HEK293 (cell line): ENCODE data around the gene FRMPD2.
"Not testable (repeated sequence)": the region's sequence is repeated elsewhere in the genome, so short reads cannot be mapped to it uniquely, and the experiment has no call there.

Experiments
- CTCF ChIA-PET: fragments of 350-600 bp; formaldehyde crosslinking; extraction: SDS; loops from one replicate; lab custom pipeline; 2021; ENCODE audit warnings: antibody characterized with exemption; lab: Yijun Ruan, JAX
- POLR2A ChIA-PET: fragments of 300-600 bp; formaldehyde crosslinking; extraction: SDS; loops from one replicate; lab custom pipeline; 2020; ENCODE audit warnings: antibody characterized with exemption, inconsistent platforms; lab: Yijun Ruan, JAX
- H3K27ac ChIP-seq: fragments of 200-500 bp; sonication (Bioruptor generic); 2 replicates; pipeline ENCODE4 v1.5.1; 2014; ENCODE audit warnings: low read depth, low read length, control low read depth, inconsistent platforms; ENCODE audit errors: extremely low read depth
- H3K36me3 ChIP-seq, 2 experiments: fragments of 200-500 bp in 1 of 2; sonication (Bioruptor generic) in 1 of 2; 1 replicate in 1 of 2; 2 replicates in 1 of 2; pipeline ENCODE4 v1.5.1; 2014 to 2017; ENCODE audit warnings: inconsistent platforms in 2 of 2, low read length in 2 of 2; ENCODE audit not compliant: control insufficient read depth in 2 of 2, insufficient read depth in 1 of 2
- H3K4me1 ChIP-seq: fragments of 200-500 bp; sonication (Bioruptor generic); 2 replicates; pipeline ENCODE4 v1.5.1; 2014; ENCODE audit warnings: mild to moderate bottlenecking, low read length, inconsistent platforms; ENCODE audit not compliant: control insufficient read depth, insufficient read depth
- H3K4me3 ChIP-seq: 2 replicates; pipeline ENCODE4 v1.5.1; 2011; ENCODE audit warnings: low read depth, mild to moderate bottlenecking, control low read depth, low read length, moderate library complexity
- H3K9me3 ChIP-seq: fragments of 200-500 bp; sonication (Bioruptor generic); 2 replicates; pipeline ENCODE4 v1.5.1; 2014; ENCODE audit warnings: low read depth, low read length, inconsistent platforms; ENCODE audit not compliant: control insufficient read depth, insufficient read depth
- EGR2 ChIP-seq: fragments of 450-650 bp; formaldehyde crosslinking; IDR thresholded peaks from 2 replicates; pipeline ENCODE4 v1.5.1; 2016; ENCODE audit warnings: low read depth, missing biosample characterization, missing genetic modification characterization
- MYNN ChIP-seq: fragments of 450-650 bp; formaldehyde crosslinking; IDR thresholded peaks from 2 replicates; pipeline ENCODE4 v1.5.1; 2016; ENCODE audit warnings: missing biosample characterization, missing genetic modification characterization, borderline replicate concordance
- SCRT1 ChIP-seq: fragments of 450-650 bp; formaldehyde crosslinking; IDR thresholded peaks from 2 replicates; pipeline ENCODE4 v1.5.1; 2016; ENCODE audit warnings: missing biosample characterization, missing genetic modification characterization, borderline replicate concordance
- WT1 ChIP-seq: fragments of 450-650 bp; formaldehyde crosslinking; IDR thresholded peaks from 2 replicates; pipeline ENCODE4 v1.5.1; 2016; ENCODE audit warnings: missing biosample characterization, missing genetic modification characterization
- ZBTB10 ChIP-seq: fragments of 450-650 bp; formaldehyde crosslinking; IDR thresholded peaks from 2 replicates; pipeline ENCODE4 v1.5.1; 2016; ENCODE audit warnings: missing biosample characterization, missing genetic modification characterization
- ZBTB17 ChIP-seq: fragments of 450-650 bp; formaldehyde crosslinking; IDR thresholded peaks from 2 replicates; pipeline ENCODE4 v1.5.1; 2016; ENCODE audit warnings: missing biosample characterization, missing genetic modification characterization
- ZFHX2 ChIP-seq: fragments of 450-650 bp; formaldehyde crosslinking; conservative IDR thresholded peaks from 2 replicates; pipeline ENCODE4 v1.5.1; 2016; ENCODE audit warnings: missing biosample characterization, missing genetic modification characterization
- ZIC2 ChIP-seq: fragments of 450-650 bp; formaldehyde crosslinking; IDR thresholded peaks from 2 replicates; pipeline ENCODE4 v1.5.1; 2016; ENCODE audit warnings: missing biosample characterization, missing genetic modification characterization
- ZNF114 ChIP-seq: fragments of 450-650 bp; formaldehyde crosslinking; IDR thresholded peaks from 2 replicates; pipeline ENCODE4 v1.5.0; 2017; ENCODE audit warnings: missing biosample characterization, missing genetic modification characterization
- ZNF132 ChIP-seq: fragments of 450-650 bp; formaldehyde crosslinking; IDR thresholded peaks from 2 replicates; pipeline ENCODE4 v1.5.1; 2017; ENCODE audit warnings: missing biosample characterization, missing genetic modification characterization, borderline replicate concordance
- ZNF211 ChIP-seq: fragments of 450-650 bp; formaldehyde crosslinking; IDR thresholded peaks from 2 replicates; pipeline ENCODE4 v1.5.1; 2016; ENCODE audit warnings: low read depth, missing biosample characterization, missing genetic modification characterization
- ZNF214 ChIP-seq: fragments of 450-650 bp; formaldehyde crosslinking; IDR thresholded peaks from 2 replicates; pipeline ENCODE4 v1.5.1; 2017; ENCODE audit warnings: missing biosample characterization, mild to moderate bottlenecking, missing genetic modification characterization, borderline replicate concordance
- ZNF266 ChIP-seq: fragments of 450-650 bp; formaldehyde crosslinking; IDR thresholded peaks from 2 replicates; pipeline ENCODE4 v1.5.1; 2016; ENCODE audit warnings: missing biosample characterization, missing genetic modification characterization, low read depth
- ZNF324 ChIP-seq: fragments of 450-650 bp; formaldehyde crosslinking; IDR thresholded peaks from 2 replicates; pipeline ENCODE4 v1.5.1; 2016; ENCODE audit warnings: missing biosample characterization, missing genetic modification characterization
- ZNF341 ChIP-seq: fragments of 450-650 bp; formaldehyde crosslinking; IDR thresholded peaks from 2 replicates; pipeline ENCODE4; 2016; ENCODE audit warnings: low read depth, missing biosample characterization, missing genetic modification characterization
- ZNF366 ChIP-seq: fragments of 450-650 bp; formaldehyde crosslinking; conservative IDR thresholded peaks from 2 replicates; pipeline ENCODE4 v1.5.1; 2016; ENCODE audit warnings: missing biosample characterization, missing genetic modification characterization
- ZNF416 ChIP-seq: fragments of 450-650 bp; formaldehyde crosslinking; IDR thresholded peaks from 2 replicates; pipeline ENCODE4 v1.5.1; 2016; ENCODE audit warnings: missing biosample characterization, missing genetic modification characterization
- ZNF423 ChIP-seq: fragments of 450-650 bp; formaldehyde crosslinking; IDR thresholded peaks from 2 replicates; pipeline ENCODE4 v1.5.1; 2016; ENCODE audit warnings: missing biosample characterization, missing genetic modification characterization
- ZNF530 ChIP-seq: fragments of 450-650 bp; formaldehyde crosslinking; IDR thresholded peaks from 2 replicates; pipeline ENCODE4 v1.5.1; 2016; ENCODE audit warnings: low read depth, missing biosample characterization, missing genetic modification characterization
- ZNF544 ChIP-seq: fragments of 450-650 bp; formaldehyde crosslinking; IDR thresholded peaks from 2 replicates; pipeline ENCODE4 v1.5.0; 2017; ENCODE audit warnings: missing biosample characterization, missing genetic modification characterization
- ZNF791 ChIP-seq: fragments of 450-650 bp; formaldehyde crosslinking; IDR thresholded peaks from 2 replicates; pipeline ENCODE4 v1.5.1; 2016; ENCODE audit warnings: missing biosample characterization, missing genetic modification characterization
- TF ChIP-seq, protein P1 (sequence below): fragments of 450-650 bp; formaldehyde crosslinking; IDR thresholded peaks from 2 replicates; pipeline ENCODE4 v1.5.1; 2016; ENCODE audit warnings: missing biosample characterization, missing genetic modification characterization
- TF ChIP-seq, protein P2 (sequence below): fragments of 450-650 bp; formaldehyde crosslinking; IDR thresholded peaks from 2 replicates; pipeline ENCODE4 v1.5.1; 2016; ENCODE audit warnings: missing biosample characterization, missing genetic modification characterization, low read depth

Gene FRMPD2

GRCh38 chr10:48224296-48224695 is 50.2 kb downstream of the FRMPD2 start:
- Histone ChIP-seq H3K9me3 (no peaks in the 10 kb centered on the region), H3K4me1 (no peaks in the 10 kb centered on the region), H3K27ac (no peak overlapping the region), H3K36me3 (no peaks in the 10 kb centered on the region)
- TF ChIP-seq ZNF416 (tag by site-specific recombination) (no peak), ZNF423 (tag by site-specific recombination) (no peak), ZNF544 (tag by site-specific recombination) (no peak), SCRT1 (tag by site-specific recombination) (no peak)
- TF ChIP-seq, protein P1, sequence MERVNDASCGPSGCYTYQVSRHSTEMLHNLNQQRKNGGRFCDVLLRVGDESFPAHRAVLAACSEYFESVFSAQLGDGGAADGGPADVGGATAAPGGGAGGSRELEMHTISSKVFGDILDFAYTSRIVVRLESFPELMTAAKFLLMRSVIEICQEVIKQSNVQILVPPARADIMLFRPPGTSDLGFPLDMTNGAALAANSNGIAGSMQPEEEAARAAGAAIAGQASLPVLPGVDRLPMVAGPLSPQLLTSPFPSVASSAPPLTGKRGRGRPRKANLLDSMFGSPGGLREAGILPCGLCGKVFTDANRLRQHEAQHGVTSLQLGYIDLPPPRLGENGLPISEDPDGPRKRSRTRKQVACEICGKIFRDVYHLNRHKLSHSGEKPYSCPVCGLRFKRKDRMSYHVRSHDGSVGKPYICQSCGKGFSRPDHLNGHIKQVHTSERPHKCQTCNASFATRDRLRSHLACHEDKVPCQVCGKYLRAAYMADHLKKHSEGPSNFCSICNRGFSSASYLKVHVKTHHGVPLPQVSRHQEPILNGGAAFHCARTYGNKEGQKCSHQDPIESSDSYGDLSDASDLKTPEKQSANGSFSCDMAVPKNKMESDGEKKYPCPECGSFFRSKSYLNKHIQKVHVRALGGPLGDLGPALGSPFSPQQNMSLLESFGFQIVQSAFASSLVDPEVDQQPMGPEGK (tag by site-specific recombination): no peak
- TF ChIP-seq, all 188 proteins: peak for 0
- H3K4me3 ChIP-seq: no peak overlapping the region
- POLR2A ChIA-PET: no interaction called here
- CTCF ChIA-PET: interaction anchor here (1.6 kb wide), 1 partner anchor 7 kb away, joined by 6 read pairs; no protein-coding TSS in a partner anchor

DNA sequence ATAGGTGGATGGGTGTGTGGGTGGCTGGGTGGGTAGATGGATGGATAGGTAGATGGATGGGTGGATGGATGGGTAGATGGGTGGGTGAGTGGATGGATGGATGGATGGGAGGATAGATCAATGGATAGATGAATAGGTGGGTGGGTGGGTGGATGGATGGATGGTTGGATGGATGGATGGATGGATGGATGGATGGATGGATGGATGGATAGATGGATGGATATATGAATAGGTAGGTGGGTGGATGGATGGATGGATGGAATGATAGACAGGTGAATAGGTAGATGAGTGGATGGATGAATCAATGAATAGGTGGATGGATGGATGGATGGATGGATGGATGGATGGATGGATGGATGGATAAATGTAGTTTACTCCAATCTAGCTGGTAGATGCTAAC is 52.7 kb downstream of the FRMPD2 start:
- no peak overlapping the region for H3K4me3 ChIP-seq
- no peak overlapping the region for H3K27ac ChIP-seq
- no peaks in the 10 kb centered on the region for H3K9me3 ChIP-seq
- POLR2A ChIA-PET: no interaction called here
- H3K4me1 ChIP-seq: no peaks in the 10 kb centered on the region
- H3K36me3 ChIP-seq: no peaks in the 10 kb centered on the region
- peak; percentile 86 for TF ChIP-seq EGR2 (tag by site-specific recombination)
- TF ChIP-seq ZNF132 (tag by site-specific recombination): no peak
- TF ChIP-seq ZFHX2 (tag by site-specific recombination): peak; percentile 34
- no peak for TF ChIP-seq WT1 (tag by site-specific recombination)
- TF ChIP-seq ZNF266 (tag by site-specific recombination): no peak
- peak; percentile 35; the same call in 1 of the 2 replicates for TF ChIP-seq ZBTB17 (tag by site-specific recombination)
- no peak for TF ChIP-seq ZNF114
- peak; percentile 93 for TF ChIP-seq ZNF366 (tag by site-specific recombination)
- TF ChIP-seq, all 188 proteins: peak for 4
- CTCF ChIA-PET: interaction anchor here (0.7 kb wide), 1 partner anchor 81 kb away, joined by 5 read pairs; no protein-coding TSS in a partner anchor

DNA sequence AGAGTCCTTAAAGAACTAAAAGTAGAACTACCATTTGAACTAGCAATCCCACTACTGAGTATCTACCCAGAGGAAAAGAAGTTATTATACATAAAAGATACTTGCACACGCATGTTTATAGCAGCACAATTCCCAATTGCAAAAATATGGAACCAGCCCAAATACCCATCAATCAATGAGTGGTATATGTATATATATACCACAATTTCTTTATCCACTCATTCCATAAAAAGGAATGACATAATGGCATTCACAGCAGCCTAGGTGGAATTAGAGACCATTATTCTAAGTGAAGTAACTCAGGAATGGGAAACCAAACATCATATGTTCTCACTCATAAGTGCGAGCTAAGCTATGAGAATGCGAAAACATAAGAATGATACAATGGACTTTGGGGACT is 53.5 kb downstream of the FRMPD2 start:
- H3K9me3 ChIP-seq, H3K27ac ChIP-seq, H3K4me3 ChIP-seq, POLR2A ChIA-PET: not testable (repeated sequence)
- CTCF ChIA-PET: interaction anchor here (1.0 kb wide), 1 partner anchor 35 kb away, joined by 3 read pairs; no protein-coding TSS in a partner anchor
- TF ChIP-seq ZNF211 (tag by site-specific recombination): peak; percentile 92
- TF ChIP-seq, all 188 proteins: peak for 1; not testable (repeated sequence) for 187
- H3K4me1 ChIP-seq, H3K36me3 ChIP-seq: not testable (repeated sequence)

GRCh38 chr10:48219194-48219593 is 55.3 kb downstream of the FRMPD2 start:
- Histone ChIP-seq H3K36me3 (no peaks in the 10 kb centered on the region), H3K27ac (no peak overlapping the region), H3K4me1 (no peaks in the 10 kb centered on the region), H3K4me3 (no peak overlapping the region), H3K9me3 (no peaks in the 10 kb centered on the region)
- POLR2A ChIA-PET: interaction anchor here (0.5 kb wide), 1 partner anchor 99 kb away, joined by 4 read pairs; no protein-coding TSS in a partner anchor
- CTCF ChIA-PET: no interaction called here
- TF ChIP-seq ZIC2 (tag by site-specific recombination) (no peak), ZNF530 (tag by site-specific recombination) (no peak), ZNF214 (tag by site-specific recombination) (no peak), ZNF324 (no peak), ZNF132 (tag by site-specific recombination) (no peak), ZBTB10 (no peak), MYNN (no peak), ZNF544 (tag by site-specific recombination) (no peak), ZNF791 (tag by site-specific recombination) (no peak), ZNF341 (tag by site-specific recombination) (no peak)
- TF ChIP-seq, protein P2, sequence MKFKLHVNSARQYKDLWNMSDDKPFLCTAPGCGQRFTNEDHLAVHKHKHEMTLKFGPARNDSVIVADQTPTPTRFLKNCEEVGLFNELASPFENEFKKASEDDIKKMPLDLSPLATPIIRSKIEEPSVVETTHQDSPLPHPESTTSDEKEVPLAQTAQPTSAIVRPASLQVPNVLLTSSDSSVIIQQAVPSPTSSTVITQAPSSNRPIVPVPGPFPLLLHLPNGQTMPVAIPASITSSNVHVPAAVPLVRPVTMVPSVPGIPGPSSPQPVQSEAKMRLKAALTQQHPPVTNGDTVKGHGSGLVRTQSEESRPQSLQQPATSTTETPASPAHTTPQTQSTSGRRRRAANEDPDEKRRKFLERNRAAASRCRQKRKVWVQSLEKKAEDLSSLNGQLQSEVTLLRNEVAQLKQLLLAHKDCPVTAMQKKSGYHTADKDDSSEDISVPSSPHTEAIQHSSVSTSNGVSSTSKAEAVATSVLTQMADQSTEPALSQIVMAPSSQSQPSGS (tag by site-specific recombination): no peak
